Calu3 (cell line): ENCODE data around the gene CBX2. TPM values are rescaled to one million over a fixed set of nuclear protein-coding genes. Genes with fewer than 3 reads are reported as not detected.

Experiments used
- BruUV-seq: library from RNA; stranded (reverse); fragments of 400-500 nt; replicated peaks from 2 replicates; lab custom pipeline; 2021; lab: Mats Ljungman, UMichigan
- CTCF ChIA-PET: fragments of 300-600 bp; sonication (Branson Sonifier 250); formaldehyde crosslinking; loops from one replicate; lab custom pipeline; 2022; ENCODE audit warnings: antibody characterized with exemption; lab: Charles Lee
- DNase-seq: peaks from one replicate; pipeline ENCODE4 v3.0.0; 2022
- H3K27ac Mint-ChIP-seq: one replicate; pipeline ENCODE4 v1.8.0; 2022; ENCODE audit warnings: mixed read lengths; ENCODE audit not compliant: unreplicated experiment
- H3K27me3 Mint-ChIP-seq: one replicate; pipeline ENCODE4 v1.8.0; 2022; ENCODE audit warnings: mixed read lengths; ENCODE audit not compliant: unreplicated experiment
- H3K36me3 Mint-ChIP-seq: one replicate; pipeline ENCODE4 v1.8.0; 2022; ENCODE audit warnings: mild to moderate bottlenecking, moderate library complexity, mixed read lengths; ENCODE audit not compliant: insufficient read depth, unreplicated experiment
- H3K4me1 Mint-ChIP-seq: one replicate; pipeline ENCODE4 v1.8.0; 2022; ENCODE audit warnings: mild to moderate bottlenecking, low read depth, mixed read lengths; ENCODE audit not compliant: unreplicated experiment
- H3K4me3 Mint-ChIP-seq: one replicate; pipeline ENCODE4 v1.8.0; 2022; ENCODE audit warnings: mild to moderate bottlenecking, low read depth, moderate library complexity, mixed read lengths; ENCODE audit not compliant: unreplicated experiment
- H3K9me3 Mint-ChIP-seq: one replicate; pipeline ENCODE4 v1.8.0; 2022; ENCODE audit warnings: low read depth, mixed read lengths; ENCODE audit not compliant: unreplicated experiment
- intact Hi-C: fragments of 100-400 bp; cut with micrococcal nuclease; formaldehyde crosslinking; loops from one replicate; pipeline ENCODE4 v1.10.0; 2022; ENCODE audit not compliant: unreplicated experiment
- total RNA-seq: library from RNA; stranded (reverse); gene quantifications from 2 replicates; pipeline ENCODE4 v1.2.3, GENCODE V29; 2022
- TF ChIP-seq, protein P1 (sequence below): fragments of 200-600 bp; IDR thresholded peaks from one replicate; pipeline ENCODE4 v1.8.0; 2022; ENCODE audit warnings: antibody characterized with exemption; ENCODE audit not compliant: unreplicated experiment

Gene CBX2
- total RNA-seq, 1 experiment from 2014 or later, result 8.3 TPM

DNA sequence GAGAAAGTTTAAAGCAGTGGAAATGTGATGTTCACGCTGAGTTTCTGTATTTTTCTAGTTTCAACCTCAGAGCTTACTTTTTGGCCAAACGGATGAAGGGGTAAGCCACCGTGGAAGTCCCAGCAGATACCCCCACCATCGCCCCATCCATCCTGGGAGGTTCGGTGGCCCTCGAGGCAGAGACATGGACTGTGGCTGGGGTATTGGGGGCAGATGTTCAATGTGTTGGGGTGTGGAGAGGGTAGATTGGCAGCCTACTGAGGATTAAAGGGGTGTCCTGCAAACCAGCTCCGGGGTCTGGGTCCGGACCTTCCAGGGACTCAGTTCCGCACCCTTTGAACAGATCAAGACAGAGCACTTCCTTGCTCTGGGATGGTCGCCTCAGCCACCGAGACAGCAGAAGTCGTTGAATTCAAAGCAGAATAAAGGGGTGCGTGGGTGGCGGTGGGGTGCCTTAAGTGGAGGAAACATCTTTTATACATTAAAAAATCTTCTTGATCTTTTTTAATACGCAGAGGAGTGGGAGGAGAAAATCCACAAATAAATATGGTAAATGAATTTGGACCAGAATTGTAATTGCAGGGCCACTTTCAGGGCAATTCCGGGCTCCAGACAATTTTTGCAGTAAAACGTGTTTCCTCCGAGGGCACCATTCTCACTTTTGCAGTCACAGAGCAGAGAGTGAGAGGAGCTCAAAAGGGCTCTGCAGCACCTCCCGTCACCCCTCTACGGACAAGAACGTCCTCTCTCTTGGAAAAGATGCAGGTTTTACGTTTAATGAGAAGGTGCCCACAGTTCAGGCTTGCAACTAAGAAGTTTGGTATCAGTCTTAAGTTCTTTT, 27.1 kb downstream of the CBX2 start:
- no peak for DNase-seq
- Mint-ChIP-seq H3K27me3 (peaks cover 78% of the 10 kb centered on the region), H3K36me3 (peaks cover 19% of the 10 kb centered on the region), H3K4me1 (peaks cover 26% of the 10 kb centered on the region), H3K27ac (no peak overlapping the region), H3K9me3 (no peaks in the 10 kb centered on the region), H3K4me3 (no peak overlapping the region)
- CTCF ChIA-PET, result interaction anchor here (0.6 to 2.0 kb wide), 3 partner anchors 8 to 34 kb away, joined by 3 to 9 read pairs (median 4); partner anchors contain the start of genes CBX4 and CBX8
- intact Hi-C loops, result loop anchor here (5.0 kb wide), 2 partner anchors 47 to 182 kb away; no protein-coding TSS in a partner anchor
- TF ChIP-seq, protein P1, sequence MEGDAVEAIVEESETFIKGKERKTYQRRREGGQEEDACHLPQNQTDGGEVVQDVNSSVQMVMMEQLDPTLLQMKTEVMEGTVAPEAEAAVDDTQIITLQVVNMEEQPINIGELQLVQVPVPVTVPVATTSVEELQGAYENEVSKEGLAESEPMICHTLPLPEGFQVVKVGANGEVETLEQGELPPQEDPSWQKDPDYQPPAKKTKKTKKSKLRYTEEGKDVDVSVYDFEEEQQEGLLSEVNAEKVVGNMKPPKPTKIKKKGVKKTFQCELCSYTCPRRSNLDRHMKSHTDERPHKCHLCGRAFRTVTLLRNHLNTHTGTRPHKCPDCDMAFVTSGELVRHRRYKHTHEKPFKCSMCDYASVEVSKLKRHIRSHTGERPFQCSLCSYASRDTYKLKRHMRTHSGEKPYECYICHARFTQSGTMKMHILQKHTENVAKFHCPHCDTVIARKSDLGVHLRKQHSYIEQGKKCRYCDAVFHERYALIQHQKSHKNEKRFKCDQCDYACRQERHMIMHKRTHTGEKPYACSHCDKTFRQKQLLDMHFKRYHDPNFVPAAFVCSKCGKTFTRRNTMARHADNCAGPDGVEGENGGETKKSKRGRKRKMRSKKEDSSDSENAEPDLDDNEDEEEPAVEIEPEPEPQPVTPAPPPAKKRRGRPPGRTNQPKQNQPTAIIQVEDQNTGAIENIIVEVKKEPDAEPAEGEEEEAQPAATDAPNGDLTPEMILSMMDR, result no peak
- no TSS peak for BruUV-seq

DNA sequence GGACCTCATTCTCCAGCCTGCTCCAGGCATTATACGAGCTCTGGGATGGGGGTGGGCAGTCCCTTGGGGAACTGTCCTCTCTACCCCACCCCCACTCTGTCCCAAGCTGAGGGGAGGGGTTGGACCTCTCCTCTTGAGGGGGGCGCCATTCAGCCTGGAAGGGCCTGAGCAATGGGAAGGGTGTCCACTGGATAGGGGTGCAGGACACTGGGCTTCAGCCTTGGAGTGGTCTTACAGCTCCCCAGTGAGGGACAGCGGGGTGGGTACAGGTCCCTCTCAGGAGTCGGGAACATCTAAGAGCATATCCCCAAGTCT, 28.5 kb downstream of the CBX2 start:
- CTCF ChIA-PET, result interaction anchor here (1.4 to 2.0 kb wide), 2 partner anchors 9 to 33 kb away, joined by 4 to 9 read pairs; partner anchors contain the start of genes CBX4 and CBX8
- H3K4me3 Mint-ChIP-seq, result no peak overlapping the region
- no peak for DNase-seq
- peaks cover 29% of the 10 kb centered on the region for H3K36me3 Mint-ChIP-seq
- intact Hi-C loops, result loop anchor here (5.0 kb wide), 2 partner anchors 46 to 181 kb away; no protein-coding TSS in a partner anchor
- no peak overlapping the region for H3K27ac Mint-ChIP-seq
- H3K4me1 Mint-ChIP-seq, result peaks cover 19% of the 10 kb centered on the region
- TF ChIP-seq, protein P1, result no peak
- H3K9me3 Mint-ChIP-seq, result no peaks in the 10 kb centered on the region
- no TSS peak for BruUV-seq
- peaks cover 77% of the 10 kb centered on the region for H3K27me3 Mint-ChIP-seq

DNA sequence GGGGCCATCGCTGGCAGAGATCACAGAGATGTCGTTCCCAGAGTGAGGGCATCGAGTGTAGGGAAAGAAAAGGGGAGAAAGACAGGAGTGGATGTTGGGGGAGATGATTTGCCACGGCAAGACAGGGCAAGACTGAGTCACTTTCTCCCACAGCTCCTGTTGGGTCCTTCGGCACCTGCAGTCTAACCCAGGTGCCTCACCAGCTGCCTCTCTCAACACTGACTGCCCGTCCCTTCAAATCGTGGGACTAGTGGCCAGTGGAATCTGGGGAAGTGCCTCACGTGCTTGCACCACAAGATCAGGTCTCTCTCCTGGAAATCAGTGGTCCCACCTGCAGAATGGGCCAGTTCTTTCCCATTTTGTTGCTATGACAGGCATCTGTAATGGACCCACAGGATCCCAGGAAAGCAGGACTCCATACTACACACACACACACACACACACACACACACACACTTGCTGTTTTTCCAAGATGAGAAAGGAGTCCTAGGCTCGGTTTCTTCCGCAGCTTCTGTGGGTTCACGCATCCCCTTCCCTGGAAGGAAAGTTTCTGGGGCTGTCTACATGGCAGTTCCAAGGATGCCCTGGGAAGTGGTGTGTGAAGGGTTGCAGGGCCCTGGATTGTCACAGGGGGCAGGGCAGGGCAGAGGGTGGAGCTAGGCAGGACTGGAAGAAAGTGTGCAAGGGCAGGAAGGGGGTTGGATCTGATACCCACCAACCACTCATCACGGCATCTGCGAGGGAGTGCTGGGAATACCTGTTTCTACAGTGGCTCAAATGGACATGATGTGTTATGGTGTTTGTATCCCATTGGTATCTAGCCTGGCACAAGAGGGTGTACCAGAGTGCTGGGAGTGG, 29.1 kb downstream of the CBX2 start:
- Mint-ChIP-seq H3K9me3 (no peaks in the 10 kb centered on the region), H3K36me3 (peaks cover 36% of the 10 kb centered on the region), H3K27ac (no peak overlapping the region), H3K27me3 (peaks cover 77% of the 10 kb centered on the region), H3K4me3 (no peak overlapping the region), H3K4me1 (peaks cover 24% of the 10 kb centered on the region)
- TF ChIP-seq, protein P1, result no peak
- no TSS peak for BruUV-seq
- DNase-seq, result no peak
- intact Hi-C loops, result loop anchor here (5.0 kb wide), 2 partner anchors 45 to 180 kb away; no protein-coding TSS in a partner anchor
- CTCF ChIA-PET, result interaction anchor here (1.4 to 2.4 kb wide), 6 partner anchors 10 to 187 kb away, joined by 3 to 20 read pairs (median 8); partner anchors contain the start of gene CBX8
